Measurements from ENCODE around the gene C1QTNF2. TPM values are rescaled to one million over a fixed set of nuclear protein-coding genes. Genes with fewer than 3 reads are reported as not detected.

Gene C1QTNF2
- total RNA-seq, 4 donors from 2014 or later = 0.09 to 0.65 TPM; not detected in 2

DNA sequence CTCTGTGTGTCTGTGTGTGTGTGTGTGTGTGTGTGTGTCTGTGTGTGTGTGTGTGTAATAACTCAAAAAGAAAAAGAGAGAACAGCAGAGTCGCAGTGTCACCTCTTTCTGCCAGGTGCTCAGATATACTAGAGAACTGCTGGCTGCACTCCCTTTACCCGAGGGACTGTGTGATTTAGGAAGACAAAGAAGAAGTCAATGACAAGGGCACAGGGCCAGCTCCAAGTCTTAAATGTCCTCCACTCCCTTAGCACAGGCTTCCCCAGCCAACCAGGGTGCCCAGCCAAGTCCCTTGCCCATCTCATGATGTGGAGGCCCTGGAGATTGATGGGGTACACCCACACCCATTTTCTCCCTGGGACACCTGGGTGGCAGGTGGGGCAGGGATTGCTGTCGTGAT, 66.7 kb downstream of the C1QTNF2 start:
- no peaks in the 10 kb centered on the region for H3K27me3 ChIP-seq
- DNase-seq (no peak), ATAC-seq (no peak)
- intact Hi-C loops (cut with DNase I; ENCODE audit: low total_unique reads) (no loop called here), in situ Hi-C loops (cut with MboI; ENCODE audit: low sequenced_read_pairs in 4 of 4) (no loop called here)
- H3K27ac ChIP-seq = no peak overlapping the region
- no peaks in the 10 kb centered on the region for H3K36me3 ChIP-seq
- TF ChIP-seq, protein P1, sequence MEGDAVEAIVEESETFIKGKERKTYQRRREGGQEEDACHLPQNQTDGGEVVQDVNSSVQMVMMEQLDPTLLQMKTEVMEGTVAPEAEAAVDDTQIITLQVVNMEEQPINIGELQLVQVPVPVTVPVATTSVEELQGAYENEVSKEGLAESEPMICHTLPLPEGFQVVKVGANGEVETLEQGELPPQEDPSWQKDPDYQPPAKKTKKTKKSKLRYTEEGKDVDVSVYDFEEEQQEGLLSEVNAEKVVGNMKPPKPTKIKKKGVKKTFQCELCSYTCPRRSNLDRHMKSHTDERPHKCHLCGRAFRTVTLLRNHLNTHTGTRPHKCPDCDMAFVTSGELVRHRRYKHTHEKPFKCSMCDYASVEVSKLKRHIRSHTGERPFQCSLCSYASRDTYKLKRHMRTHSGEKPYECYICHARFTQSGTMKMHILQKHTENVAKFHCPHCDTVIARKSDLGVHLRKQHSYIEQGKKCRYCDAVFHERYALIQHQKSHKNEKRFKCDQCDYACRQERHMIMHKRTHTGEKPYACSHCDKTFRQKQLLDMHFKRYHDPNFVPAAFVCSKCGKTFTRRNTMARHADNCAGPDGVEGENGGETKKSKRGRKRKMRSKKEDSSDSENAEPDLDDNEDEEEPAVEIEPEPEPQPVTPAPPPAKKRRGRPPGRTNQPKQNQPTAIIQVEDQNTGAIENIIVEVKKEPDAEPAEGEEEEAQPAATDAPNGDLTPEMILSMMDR (IDR thresholded peaks at IDR 0.05 in 4 of 5, conservative IDR thresholded peaks at IDR 0.05 in 1 of 5) = no peak
- no peak for TF ChIP-seq POLR2A (IDR thresholded peaks at IDR 0.05)
- no peaks in the 10 kb centered on the region for H3K9me3 ChIP-seq
- no peaks in the 10 kb centered on the region for H3K4me1 ChIP-seq
- no peak overlapping the region for H3K4me3 ChIP-seq

DNA sequence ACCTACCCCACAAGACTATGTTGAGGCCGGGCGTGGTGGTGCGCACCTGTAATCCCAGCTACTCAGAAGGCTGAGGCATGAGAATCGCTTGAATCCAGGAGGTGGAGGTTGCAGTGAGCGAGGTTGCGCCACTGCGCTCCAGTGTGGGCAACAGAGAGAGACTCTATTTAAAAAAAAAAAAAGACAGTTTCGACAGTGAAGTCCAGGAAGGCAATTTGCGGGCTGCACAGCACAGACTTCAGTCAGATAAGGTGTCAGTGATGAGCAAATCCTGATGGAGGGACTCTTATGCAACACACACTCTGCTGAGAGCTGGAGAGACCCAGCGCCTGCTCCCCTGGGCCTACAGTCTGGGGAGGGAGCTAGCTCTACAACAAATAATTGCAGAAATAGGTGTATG, 72.2 kb downstream of the C1QTNF2 start:
- TF ChIP-seq POLR2A (IDR thresholded peaks at IDR 0.05) = no peak
- TF ChIP-seq, protein P1 (IDR thresholded peaks at IDR 0.05 in 4 of 5, conservative IDR thresholded peaks at IDR 0.05 in 1 of 5) = no peak
- no peaks in the 10 kb centered on the region for H3K9me3 ChIP-seq
- intact Hi-C loops (cut with DNase I; ENCODE audit: low total_unique reads) (no loop called here), in situ Hi-C loops (cut with MboI; ENCODE audit: low sequenced_read_pairs in 4 of 4) (no loop called here)
- no peak overlapping the region for H3K4me3 ChIP-seq
- no peak overlapping the region for H3K27ac ChIP-seq
- DNase-seq (no peak), ATAC-seq (no peak)
- no peaks in the 10 kb centered on the region for H3K27me3 ChIP-seq
- no peaks in the 10 kb centered on the region for H3K4me1 ChIP-seq
- H3K36me3 ChIP-seq = no peaks in the 10 kb centered on the region

DNA sequence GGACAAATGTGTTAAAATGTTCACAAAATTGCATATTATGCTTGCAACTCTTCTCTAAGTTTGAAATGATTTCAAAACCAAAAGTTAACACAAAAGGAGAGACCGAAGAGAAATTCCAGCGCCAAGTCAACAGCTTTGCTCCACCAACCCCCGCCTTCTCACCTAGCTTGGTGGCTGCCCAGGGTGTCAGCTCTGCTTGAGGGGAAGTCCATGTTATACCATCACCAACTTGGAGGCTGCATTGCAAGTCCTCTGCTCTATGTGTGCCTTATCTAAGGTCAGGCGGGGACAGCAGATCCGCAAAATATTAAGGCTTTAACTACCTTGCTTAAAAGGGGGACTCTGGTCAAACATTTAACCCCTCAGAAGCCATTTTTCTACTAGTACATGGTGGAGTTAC, 72.7 kb downstream of the C1QTNF2 start:
- no peak overlapping the region for H3K4me3 ChIP-seq
- no peaks in the 10 kb centered on the region for H3K27me3 ChIP-seq
- no peak overlapping the region for H3K27ac ChIP-seq
- H3K36me3 ChIP-seq = no peaks in the 10 kb centered on the region
- no peaks in the 10 kb centered on the region for H3K9me3 ChIP-seq
- in situ Hi-C loops (cut with MboI; ENCODE audit: low sequenced_read_pairs in 4 of 4) (no loop called here), intact Hi-C loops (cut with DNase I; ENCODE audit: low total_unique reads) (no loop called here)
- no peak for ATAC-seq
- DNase-seq = no peak
- TF ChIP-seq POLR2A (IDR thresholded peaks at IDR 0.05) = no peak
- TF ChIP-seq, protein P1 (IDR thresholded peaks at IDR 0.05 in 4 of 5, conservative IDR thresholded peaks at IDR 0.05 in 1 of 5) = no peak
- H3K4me1 ChIP-seq = no peaks in the 10 kb centered on the region

Other genes with a start within 250 kb of the C1QTNF2 start
- gene FABP6, start 141.1 kb downstream of the C1QTNF2 start, total RNA-seq = not detected
- under 1 TPM in 2 of 4 donors, not detected in 2; 0.15 to 0.18 TPM for gene CCNJL, start 58.1 kb downstream of the C1QTNF2 start, total RNA-seq
- 1 to 10 TPM in 1 of 4 donors, under 1 TPM in 3; 0.51 to 1.1 (median 0.86) TPM for gene FAM200C, start 29.4 kb upstream of the C1QTNF2 start, total RNA-seq
- 100 to 1,000 TPM in 1 of 4 donors, 10 to 100 TPM in 3; 61.4 to 103 (median 87.2) TPM for gene SLU7, start 48.5 kb upstream of the C1QTNF2 start, total RNA-seq
- gene PTTG1, start 51.2 kb upstream of the C1QTNF2 start, total RNA-seq = 10 to 100 TPM in 2 of 4 donors, 1 to 10 TPM in 2; 1.1 to 18.1 (median 11.4) TPM

Data from gastrocnemius medialis (tissue), 4 donors.